UCSD-AML1 (cell line): Measurements from ENCODE around the gene BECN2.

Source experiments
- DNase-seq: peaks from one replicate; lab custom pipeline; 2025; ENCODE audit not compliant: unreplicated experiment; lab: John Stamatoyannopoulos, UW

BECN2 gene, protein sequence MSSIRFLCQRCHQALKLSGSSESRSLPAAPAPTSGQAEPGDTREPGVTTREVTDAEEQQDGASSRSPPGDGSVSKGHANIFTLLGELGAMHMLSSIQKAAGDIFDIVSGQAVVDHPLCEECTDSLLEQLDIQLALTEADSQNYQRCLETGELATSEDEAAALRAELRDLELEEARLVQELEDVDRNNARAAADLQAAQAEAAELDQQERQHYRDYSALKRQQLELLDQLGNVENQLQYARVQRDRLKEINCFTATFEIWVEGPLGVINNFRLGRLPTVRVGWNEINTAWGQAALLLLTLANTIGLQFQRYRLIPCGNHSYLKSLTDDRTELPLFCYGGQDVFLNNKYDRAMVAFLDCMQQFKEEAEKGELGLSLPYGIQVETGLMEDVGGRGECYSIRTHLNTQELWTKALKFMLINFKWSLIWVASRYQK

DNA sequence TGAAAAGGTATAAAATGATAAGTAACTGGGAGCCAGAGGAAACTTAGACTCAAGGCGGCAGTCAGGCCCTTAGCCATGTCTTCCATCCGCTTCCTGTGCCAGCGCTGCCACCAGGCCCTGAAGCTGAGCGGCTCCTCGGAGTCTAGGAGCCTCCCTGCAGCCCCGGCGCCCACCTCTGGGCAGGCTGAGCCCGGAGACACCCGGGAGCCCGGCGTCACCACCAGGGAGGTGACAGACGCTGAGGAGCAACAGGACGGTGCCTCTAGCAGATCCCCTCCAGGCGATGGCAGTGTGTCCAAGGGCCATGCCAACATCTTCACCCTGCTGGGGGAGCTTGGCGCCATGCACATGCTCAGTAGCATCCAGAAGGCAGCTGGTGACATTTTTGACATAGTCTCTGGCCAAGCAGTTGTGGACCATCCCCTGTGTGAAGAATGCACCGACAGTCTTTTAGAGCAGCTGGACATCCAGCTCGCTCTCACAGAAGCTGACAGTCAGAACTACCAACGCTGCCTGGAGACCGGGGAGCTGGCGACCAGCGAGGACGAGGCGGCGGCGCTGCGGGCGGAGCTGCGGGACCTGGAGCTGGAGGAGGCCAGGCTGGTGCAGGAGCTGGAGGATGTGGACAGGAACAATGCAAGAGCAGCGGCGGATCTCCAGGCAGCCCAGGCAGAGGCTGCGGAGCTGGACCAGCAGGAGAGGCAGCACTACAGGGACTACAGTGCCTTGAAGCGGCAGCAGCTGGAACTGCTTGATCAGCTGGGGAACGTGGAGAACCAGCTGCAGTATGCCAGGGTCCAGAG is at the start of gene BECN2:
Gene BECN2, plus strand, starts transcription at position 76 of the 803 bp plus-strand sequence. Its CDS starts 0 bp downstream, at position 76.
- no peak for DNase-seq

DNA sequence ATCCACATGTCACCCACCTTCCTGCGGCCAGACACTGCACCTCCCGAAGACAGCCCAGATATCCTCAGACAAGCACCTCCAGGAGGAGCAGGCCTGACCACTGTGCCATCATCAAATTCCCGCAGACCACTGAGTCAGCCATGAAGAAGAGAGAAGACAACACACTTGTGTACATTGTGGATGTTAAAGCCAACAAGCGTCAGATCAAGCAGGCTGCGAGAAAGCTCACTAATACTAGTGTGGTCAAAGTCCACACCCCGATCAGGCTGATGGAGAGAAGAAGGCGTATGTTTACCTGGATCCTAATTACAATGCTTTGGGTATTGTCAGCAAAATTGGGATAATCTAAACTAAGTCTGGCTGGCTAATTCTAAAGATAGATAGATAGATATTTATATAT is 41.4 kb upstream of the BECN2 start:
- DNase-seq, result no peak

DNA sequence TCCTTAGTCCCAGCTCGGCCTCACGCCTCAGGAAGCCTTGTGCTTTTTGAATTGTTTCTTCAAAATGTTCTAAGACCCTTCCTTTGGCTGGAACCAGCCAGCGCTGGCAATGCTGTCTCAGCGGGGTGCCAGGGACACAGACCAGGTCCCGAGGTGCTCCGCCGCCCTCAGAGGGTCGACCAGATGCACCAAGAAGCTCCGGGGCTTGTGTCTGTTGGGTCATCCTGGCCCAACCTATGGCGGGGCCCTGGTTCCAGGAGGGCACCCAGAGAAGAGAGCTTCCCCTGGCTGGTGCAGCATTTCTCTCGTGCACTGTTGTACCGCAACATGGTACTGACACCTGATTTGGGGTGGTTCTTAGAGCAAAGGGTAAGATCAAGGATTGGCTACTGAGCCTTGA is 40.1 kb upstream of the BECN2 start:
- DNase-seq, result no peak

DNA sequence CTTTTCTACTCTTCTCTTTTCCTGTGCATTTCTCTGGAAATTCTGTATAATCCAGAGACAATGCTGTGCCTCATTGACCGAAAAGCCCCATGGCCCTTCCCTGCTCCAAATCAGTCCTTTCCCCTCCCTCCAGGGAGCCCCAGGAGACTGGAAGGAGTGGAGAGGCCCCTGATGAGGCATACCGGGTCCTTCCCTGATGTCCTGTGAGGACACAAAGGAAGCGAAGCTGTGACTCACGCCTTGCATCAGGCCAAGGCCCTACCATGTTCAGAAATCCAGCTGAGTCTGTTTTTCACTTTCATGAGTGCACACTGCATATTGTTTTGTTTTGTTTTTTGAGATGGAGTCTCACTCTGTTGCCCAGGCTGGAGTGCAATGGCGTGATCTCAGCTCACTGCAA is 38.7 kb upstream of the BECN2 start:
- DNase-seq, result no peak

DNA sequence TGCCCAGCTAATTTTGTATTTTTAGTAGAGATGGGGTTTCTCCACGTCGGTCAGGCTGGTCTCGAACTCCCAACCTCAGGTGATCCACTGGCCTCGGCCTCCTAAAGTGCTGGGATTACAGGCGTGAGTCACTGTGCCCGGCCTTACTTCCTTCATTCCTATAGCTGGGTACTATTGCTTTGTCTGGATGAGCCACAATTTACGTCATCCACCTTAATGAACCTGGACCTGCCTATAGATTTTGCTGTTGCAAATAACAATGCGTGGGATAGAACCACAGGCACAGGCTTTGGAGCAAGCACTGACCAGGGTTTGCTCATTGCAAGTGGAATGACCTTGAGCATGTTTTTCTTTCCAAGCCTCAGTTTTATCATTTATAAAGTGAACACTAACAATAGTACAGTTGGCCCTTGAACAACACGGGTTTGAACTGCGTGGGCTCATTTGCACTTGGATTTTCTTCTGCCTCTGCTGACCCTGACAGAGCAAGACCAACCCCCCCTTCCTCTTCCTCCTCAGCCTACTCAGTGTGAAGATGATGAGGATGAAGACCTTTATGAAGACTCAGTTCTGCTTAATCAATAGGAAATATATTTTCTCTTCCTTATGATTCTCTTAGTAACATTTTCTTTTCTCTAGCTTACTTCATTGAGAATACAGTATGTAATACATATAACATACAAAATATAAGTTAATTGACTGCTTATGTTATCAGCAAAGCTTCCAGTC is 33.3 kb upstream of the BECN2 start:
- no peak for DNase-seq

DNA sequence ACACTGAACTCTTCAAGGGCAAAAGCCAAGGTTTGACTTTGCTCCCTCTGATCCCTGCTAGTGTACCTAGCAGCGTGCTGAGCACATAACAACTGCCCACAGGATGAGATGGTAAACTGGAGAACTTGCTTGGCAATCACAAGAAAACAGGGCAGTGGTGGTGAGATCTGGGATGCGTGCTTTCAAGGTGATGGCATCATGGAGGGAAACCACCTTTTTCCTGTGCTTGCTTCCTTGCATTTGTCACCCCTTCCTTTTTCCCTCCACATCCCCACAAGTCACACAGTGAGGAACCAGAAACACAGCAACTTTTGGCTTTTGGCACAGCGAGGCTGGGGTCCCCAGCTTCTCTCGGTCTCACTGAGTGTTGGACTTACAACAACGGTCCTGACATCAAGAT is 31.4 kb upstream of the BECN2 start:
- no peak for DNase-seq

DNA sequence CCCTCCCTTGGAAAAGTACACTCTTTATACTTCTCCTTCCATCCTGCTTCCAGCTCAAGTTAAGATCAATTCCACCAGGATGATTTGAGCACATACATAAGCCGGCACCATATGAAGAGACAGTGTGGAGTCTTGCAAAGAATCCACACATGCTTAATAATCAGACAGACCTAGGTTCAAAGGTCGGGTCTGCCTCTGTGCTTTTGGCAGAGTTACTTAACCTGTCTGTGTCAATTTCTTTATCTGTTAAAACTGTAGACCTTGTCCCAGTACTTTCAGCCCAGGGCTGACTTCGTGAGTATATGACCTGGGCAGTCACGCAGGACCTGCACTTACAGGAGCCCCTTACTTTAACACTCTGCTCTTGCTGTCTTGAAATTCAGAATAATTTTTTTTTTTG is 30.2 kb upstream of the BECN2 start:
- DNase-seq, result no peak

DNA sequence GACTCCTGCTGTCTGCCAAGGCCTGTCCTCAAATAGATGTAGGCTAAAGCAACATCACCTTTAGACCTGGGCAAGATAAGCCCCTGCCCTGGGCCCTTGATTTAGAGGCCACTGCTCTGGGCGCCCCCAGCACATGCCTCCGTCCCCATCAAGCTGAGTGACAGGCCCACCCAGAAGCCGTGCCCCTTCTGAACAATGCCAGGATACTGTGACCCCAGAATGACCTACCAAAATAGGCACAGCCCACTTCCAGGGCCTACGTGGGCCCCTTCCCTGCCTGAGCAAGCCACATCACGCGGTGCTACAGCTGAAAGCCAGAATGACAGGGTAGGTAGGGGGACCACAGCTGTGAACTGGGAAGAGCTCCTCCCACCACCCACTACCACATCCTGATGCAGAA is 24.7 kb upstream of the BECN2 start:
- no peak for DNase-seq

DNA sequence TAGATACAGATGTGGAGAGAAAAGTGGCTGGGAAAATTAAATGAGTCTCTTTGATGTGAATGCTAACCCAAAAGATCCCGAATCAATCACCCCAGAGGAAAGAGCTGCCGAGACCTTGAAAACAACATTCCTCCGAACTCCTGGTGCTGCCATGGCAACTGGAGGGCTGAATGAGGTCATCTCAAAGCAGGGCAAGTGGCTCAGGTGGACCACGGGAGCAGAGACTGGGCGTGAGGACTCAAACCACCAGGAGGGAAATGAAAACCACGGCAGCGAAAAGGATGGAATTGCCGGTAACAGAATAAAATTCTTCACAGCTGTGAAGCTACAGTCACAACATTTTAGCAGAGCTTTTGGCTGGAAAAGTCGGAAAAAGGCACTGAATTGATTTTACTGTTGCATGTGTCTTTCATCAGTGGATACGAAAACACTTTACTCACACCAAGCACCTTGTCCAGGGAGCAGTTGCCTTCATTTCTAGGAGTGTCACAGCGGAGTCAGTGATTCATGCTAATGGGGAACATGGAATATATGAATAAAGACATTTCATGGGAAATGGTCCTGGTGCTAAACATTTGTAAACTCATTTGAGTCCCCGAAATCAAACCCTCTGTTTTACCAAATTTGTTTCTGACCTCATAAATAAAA is 23.2 kb upstream of the BECN2 start:
- no peak for DNase-seq

DNA sequence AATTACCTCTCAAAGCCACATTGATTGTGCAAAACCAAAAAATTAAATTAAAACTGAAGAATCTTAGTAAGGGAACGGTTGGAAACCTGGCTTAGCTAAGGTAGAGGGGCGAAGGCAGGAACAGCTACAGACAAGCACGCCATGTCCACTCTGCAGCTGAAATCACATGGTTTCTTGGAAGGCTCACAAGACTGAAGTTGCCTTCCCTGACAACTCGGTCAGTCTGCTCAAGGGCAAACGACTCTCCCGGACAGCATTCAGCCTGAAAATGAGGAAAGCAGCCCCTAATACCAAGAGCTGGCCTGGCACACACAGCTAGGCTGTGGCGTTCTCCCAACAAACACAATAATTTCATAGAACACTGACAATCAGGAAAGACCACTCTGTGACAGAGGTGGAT is 22.7 kb upstream of the BECN2 start:
- DNase-seq, result no peak

DNA sequence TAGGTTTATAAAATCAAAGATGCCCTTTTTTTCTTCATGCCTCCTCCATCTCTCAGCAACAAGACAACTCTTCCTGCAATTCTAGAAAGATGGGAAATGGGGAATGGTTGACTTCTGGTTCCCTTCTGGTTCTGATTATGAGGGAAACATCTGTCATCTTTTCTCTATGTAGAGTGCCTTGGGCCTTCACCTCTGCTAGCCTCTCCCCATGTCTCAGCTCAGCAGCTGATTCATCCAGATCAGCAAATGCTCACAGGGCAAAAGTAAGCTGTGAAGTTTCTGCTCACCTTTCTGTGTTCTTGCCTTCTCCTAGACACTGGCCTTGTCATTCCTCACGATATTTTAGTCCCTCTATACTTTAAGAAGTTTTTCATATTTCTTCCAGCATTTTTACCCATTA is 17.8 kb upstream of the BECN2 start:
- no peak for DNase-seq

DNA sequence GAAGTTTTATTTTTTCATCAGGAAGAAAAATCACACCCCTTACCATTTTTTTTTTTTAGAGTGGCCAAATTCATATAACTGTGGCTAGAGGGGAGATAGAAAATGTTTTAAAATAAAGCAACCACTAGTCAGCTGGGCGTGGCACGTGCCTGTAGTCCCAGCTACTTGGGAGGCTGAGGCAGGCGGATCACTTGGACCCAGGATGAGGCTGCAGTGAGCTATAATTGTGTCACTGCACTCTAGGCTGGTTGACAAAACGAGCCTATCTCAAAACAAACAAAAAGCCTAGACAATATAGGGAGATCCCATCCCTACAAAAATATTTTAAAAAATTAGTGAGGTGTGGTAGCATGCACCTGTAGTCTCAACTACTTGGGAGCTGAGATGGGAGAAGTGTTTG is 14.8 kb upstream of the BECN2 start:
- no peak for DNase-seq

DNA sequence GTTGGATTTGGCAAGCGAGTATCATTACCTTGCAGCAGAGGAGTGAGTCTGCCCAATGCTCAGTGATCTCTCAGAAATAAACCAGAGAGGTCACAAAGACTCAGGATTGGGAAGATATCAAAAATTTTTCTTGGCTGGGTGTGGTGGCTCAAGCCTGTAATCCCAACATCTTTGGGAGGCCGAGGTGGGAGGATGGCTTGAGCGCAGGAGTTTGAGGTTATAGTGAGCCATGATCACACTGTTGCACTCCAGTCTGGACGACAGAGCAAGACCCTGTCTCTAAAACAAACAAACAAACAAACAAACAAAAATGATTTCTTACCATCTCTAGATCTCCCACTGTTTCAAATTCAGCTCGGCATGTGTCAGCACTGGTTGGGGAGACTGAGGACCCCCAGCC is 13.3 kb upstream of the BECN2 start:
- no peak for DNase-seq

DNA sequence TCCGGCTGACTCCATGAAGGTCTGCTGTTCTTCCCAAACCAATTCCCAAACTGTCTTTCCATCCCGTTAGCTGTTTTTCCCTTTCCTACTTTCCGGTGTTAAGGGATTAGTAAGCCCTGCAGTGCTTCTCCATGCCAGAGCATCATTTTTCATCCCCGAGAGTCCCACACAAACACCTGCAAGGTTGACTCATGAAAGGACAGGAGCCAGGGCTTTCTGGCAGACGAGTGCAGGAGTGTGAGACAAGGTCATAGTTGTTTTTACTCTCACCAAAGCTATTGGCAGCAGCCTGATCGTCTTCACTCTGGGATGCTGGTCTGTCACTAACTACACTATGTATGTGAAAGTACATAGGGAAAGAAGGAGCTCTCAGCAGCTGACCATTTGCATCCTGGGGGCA is 10.2 kb upstream of the BECN2 start:
- no peak for DNase-seq

DNA sequence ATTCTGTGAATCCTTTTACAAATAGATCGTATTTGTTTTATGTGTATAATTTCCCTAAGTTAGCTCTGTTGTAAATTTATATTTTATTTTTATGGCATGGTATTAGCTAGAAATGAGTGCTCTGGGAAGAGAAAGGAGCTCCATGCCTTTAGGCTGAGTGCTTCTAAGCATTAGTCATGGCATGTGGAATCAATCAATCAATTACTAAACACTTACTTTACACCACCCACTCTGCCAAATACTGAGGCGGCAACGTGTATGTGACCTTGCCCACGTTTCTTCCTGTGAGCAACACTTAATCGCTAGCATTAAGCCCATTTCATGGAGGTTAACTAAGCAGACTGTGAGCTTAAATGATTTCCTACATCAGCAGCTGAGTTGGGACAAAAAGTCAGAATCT is 7.2 kb upstream of the BECN2 start:
- DNase-seq, result no peak

DNA sequence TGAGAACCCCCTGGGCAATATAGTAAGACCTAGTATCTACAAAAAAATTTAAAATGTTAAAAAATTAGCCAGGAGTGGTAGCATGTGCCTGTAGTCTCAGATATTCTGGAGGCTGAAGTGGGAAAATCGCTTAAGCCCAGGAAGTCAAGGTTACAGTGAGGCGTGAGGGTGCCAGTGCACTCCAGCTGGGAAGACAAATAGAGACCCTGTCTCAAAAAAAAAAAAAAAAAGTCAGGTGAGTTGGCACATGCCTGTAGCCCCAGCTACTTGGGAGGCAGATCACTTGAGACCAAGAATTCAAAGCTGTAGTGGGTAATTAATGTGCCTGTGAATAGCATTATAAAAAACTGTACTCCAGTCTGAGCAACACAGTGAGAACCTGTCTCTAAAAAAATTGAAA is 4.6 kb downstream of the BECN2 start:
- no peak for DNase-seq

DNA sequence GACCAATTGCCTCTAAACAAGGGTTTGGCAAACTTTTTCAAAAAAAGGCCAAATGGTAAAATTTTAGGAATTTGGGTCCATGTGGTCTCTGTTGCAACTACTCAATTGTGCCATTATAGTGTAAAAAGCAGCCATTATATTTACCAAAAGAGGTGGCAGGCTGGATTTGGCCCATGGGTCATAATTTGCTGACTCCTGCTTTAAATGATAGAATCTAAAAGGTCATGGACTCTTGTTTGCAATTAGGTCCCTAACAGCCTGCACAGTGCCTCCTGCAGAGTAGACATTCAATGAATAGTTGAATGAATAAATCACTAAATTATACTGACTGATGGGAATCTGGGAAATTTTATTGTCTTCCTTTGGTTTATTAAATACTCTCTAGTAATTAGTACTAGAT is 6.2 kb downstream of the BECN2 start:
- DNase-seq, result no peak

DNA sequence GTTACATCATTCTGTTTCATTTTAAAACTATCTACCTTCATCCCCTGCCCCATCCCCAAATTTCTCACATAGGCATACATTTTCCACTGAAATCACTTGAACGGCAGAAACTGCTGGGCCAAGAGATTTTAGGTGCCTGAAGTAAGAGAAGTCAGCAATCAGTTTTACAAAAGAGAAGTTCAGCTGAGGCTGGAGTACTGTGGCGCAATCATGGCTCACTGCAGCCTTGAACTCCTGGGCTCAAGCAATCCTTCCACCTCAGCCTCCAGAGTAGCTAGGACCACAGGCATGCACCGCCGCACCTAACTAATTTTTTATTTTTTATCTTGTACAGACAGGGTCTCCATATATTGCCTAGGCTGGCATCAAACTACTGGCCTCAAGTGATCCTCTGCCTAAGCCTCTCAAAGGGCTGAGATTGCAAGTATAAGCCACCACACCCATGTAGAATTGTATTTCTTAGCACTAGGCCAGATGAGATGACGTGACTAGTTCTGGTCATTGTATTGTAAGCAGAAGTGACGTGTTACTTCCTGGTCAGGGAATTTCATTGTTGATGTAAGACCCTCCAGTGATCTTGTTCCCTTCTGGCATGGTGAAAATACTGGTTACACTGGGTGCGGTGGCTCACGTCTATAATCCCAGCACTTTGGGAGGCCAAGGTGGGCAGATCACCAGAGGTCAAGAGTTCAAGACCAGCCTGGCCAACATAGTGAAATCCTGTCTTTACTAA is 7.1 kb downstream of the BECN2 start:
- DNase-seq, result no peak

DNA sequence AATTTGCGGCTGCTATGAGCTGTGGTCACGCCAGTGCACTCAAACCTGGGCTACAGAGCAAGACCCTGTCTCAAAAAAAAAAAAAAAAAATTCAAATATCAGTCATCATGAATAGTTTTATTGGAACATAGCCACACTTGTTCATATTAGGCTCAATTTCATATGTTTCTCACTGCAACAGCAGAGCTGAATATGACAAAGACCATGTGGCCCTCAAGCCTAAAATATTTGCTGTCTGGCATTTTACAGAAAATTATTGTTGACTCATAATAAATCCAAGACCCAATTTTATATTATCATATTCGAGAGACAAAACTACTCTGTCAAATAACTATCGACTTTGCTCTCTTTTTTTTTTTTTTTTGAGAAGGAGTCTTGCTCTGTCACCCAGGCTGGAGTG is 11.0 kb downstream of the BECN2 start:
- DNase-seq, result no peak

DNA sequence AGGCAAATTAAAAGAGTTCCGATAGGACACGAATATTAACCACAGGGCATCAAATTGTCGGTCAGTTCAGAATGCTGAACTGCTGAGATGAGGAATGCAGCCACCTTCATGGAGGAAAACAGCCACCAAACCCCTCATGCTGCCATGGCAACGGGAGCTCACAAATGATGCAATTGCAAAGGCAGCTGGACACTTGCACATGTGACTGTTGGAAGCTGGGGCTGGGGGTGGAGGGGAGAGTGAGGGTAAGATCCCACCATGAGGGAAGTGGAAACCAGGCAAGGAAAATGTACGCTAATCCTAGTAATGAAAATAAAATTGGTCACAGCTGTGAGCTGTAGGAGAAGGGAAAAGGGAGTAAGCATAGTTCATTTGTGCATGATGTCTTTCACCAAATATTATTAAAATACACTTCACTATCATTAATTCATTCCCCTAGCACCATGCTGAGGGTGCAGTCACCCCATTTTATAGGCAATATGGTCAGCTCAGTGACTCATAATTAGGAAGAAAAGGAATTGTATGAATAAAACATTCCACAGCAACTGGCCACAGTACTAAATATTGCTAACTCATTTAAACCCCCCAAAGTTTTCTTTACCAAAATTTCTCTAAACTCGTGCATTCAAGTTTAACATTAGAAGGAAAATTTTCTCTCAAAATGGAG is 15.3 kb downstream of the BECN2 start:
- DNase-seq, result no peak
